CD14-positive monocyte (primary cell): Measurements from ENCODE around the gene TSPAN10. TPM values are rescaled to one million over a fixed set of nuclear protein-coding genes. Genes with fewer than 3 reads are reported as not detected.
A peak's percentile ranks its signal among the peaks of the same experiment; 100 is the strongest.

Experiments used
- DNase-seq, 3 donors: peaks; one replicate each; pipeline ENCODE4 v3.0.0-alpha.2; 2011 to 2022
- H2AFZ ChIP-seq: 2 replicates; pipeline ENCODE4 v1.6.0; 2012; ENCODE audit warnings: mild to moderate bottlenecking, low read depth, low read length, inconsistent platforms; ENCODE audit not compliant: insufficient read depth, poor library complexity, severe bottlenecking
- H3K27ac ChIP-seq, 2 donors: 1 replicate in 1 of 2; 2 replicates in 1 of 2; pipeline ENCODE4 v1.5.1; 2012 to 2013; ENCODE audit warnings: low read length in 2 of 2, control low read depth in 1 of 2, inconsistent platforms in 1 of 2, low read depth in 1 of 2, mild to moderate bottlenecking in 1 of 2
- H3K27me3 ChIP-seq, 2 donors: one replicate each; pipeline versions ENCODE4 v1.6.0 to v1.6.1; 2011 to 2013; ENCODE audit warnings: low read length in 2 of 2; ENCODE audit not compliant: control insufficient read depth in 2 of 2, insufficient read depth in 2 of 2
- H3K36me3 ChIP-seq, 2 donors: replicated peaks in 1 of 2; 1 replicate in 1 of 2; 2 replicates in 1 of 2; pipeline versions ENCODE4 v1.5.1 to v1.6.1; 2012 to 2013; ENCODE audit warnings: low read length in 2 of 2, control low read depth in 1 of 2, inconsistent platforms in 1 of 2, mild to moderate bottlenecking in 1 of 2; ENCODE audit not compliant: insufficient read depth in 2 of 2, control insufficient read depth in 1 of 2
- H3K4me1 ChIP-seq, 2 donors: 1 replicate in 1 of 2; 2 replicates in 1 of 2; pipeline versions ENCODE4 v1.5.1 to v1.6.1; 2012 to 2013; ENCODE audit warnings: low read length in 2 of 2, control low read depth in 1 of 2, inconsistent platforms in 1 of 2, mild to moderate bottlenecking in 1 of 2, moderate library complexity in 1 of 2; ENCODE audit not compliant: insufficient read depth in 2 of 2, control insufficient read depth in 1 of 2
- H3K4me2 ChIP-seq: replicated peaks from 2 replicates; pipeline ENCODE3; 2012; ENCODE audit warnings: low read length, moderate library complexity, mild to moderate bottlenecking; ENCODE audit not compliant: poor library complexity, severe bottlenecking; ENCODE audit errors: extremely low read depth
- H3K4me3 ChIP-seq, 3 experiments: fragments of 200-600 bp in 1 of 3; sonication (generic) in 1 of 3; replicated peaks in 1 of 3; 1 replicate in 2 of 3; 2 replicates in 1 of 3; pipeline ENCODE4 v1.5.1; 2011 to 2013; ENCODE audit warnings: low read length in 3 of 3, mild to moderate bottlenecking in 3 of 3, control low read depth in 2 of 3, low read depth in 2 of 3, inconsistent platforms in 1 of 3, moderate library complexity in 1 of 3
- H3K79me2 ChIP-seq: 2 replicates; pipeline ENCODE4 v1.6.0; 2012; ENCODE audit warnings: mild to moderate bottlenecking, control low read depth, inconsistent platforms, low read length, moderate library complexity; ENCODE audit not compliant: insufficient read depth
- H3K9ac ChIP-seq: 2 replicates; pipeline ENCODE4 v1.6.0; 2017; ENCODE audit warnings: low read length, mild to moderate bottlenecking; ENCODE audit not compliant: insufficient read depth, poor library complexity, severe bottlenecking
- H3K9me3 ChIP-seq, 2 donors: replicated peaks in 1 of 2; 1 replicate in 1 of 2; 2 replicates in 1 of 2; pipeline versions ENCODE4 v1.5.1 to v1.6.1; 2012 to 2013; ENCODE audit warnings: low read length in 2 of 2, control low read depth in 1 of 2; ENCODE audit not compliant: control insufficient read depth in 1 of 2, insufficient read depth in 1 of 2
- H4K20me1 ChIP-seq: 2 replicates; pipeline ENCODE4 v1.6.0; 2012; ENCODE audit warnings: mild to moderate bottlenecking, low read length, control low read depth, moderate library complexity; ENCODE audit not compliant: insufficient read depth
- H3K27ac Mint-ChIP-seq, 7 donors: one replicate each; pipeline ENCODE4 v1.8.0; 2020; ENCODE audit warnings: mild to moderate bottlenecking in 7 of 7, mixed read lengths in 7 of 7, moderate library complexity in 6 of 7, inconsistent platforms in 2 of 7
- H3K27me3 Mint-ChIP-seq, 3 donors: one replicate each; pipeline ENCODE4 v1.8.0; 2021 to 2022; ENCODE audit warnings: low read depth in 3 of 3, mild to moderate bottlenecking in 3 of 3, mixed read lengths in 3 of 3, moderate library complexity in 3 of 3, inconsistent platforms in 1 of 3
- H3K36me3 Mint-ChIP-seq, 2 donors: one replicate each; pipeline ENCODE4 v1.8.0; 2020; ENCODE audit warnings: mixed read lengths in 2 of 2, inconsistent platforms in 1 of 2, mild to moderate bottlenecking in 1 of 2
- H3K4me1 Mint-ChIP-seq: one replicate; pipeline ENCODE4 v1.8.0; 2020; ENCODE audit warnings: mild to moderate bottlenecking, mixed read lengths
- H3K4me3 Mint-ChIP-seq, 2 donors: one replicate each; pipeline ENCODE4 v1.8.0; 2020; ENCODE audit warnings: mild to moderate bottlenecking in 2 of 2, mixed read lengths in 2 of 2, moderate library complexity in 1 of 2
- H3K9me3 Mint-ChIP-seq, 7 donors: one replicate each; pipeline ENCODE4 v1.8.0; 2020 to 2022; ENCODE audit warnings: mixed read lengths in 7 of 7, mild to moderate bottlenecking in 6 of 7, moderate library complexity in 6 of 7, inconsistent platforms in 2 of 7
- WGBS: methylation state at CpG from one replicate; pipeline ENCODE4 v1.1.5; 2013; ENCODE audit warnings: missing lambda C conversion rate; ENCODE audit not compliant: insufficient coverage; 5-methylcytosine and 5-hydroxymethylcytosine counted together
- intact Hi-C, 2 donors: fragments of 100-400 bp; cut with micrococcal nuclease; formaldehyde crosslinking; loops; one replicate each; pipeline versions ENCODE4 v1.15.0 to v1.15.1; 2023
- polyA plus RNA-seq, 3 donors: library from polyadenylated mRNA; depleted of rRNA in 1 of 3; unstranded in 2 of 3; stranded (reverse) in 1 of 3; fragments of 300-500 nt in 2 of 3; fragments of >200 nt in 1 of 3; fragmentation: Illumina TruSeq in 2 of 3; gene quantifications; 1 replicate in 2 of 3; 2 replicates in 1 of 3; pipeline ENCODE4 v1.2.3, GENCODE V29; 2012 to 2021
- TF ChIP-seq, protein P1 (sequence below): fragments of 200-600 bp; IDR thresholded peaks from one replicate; pipeline ENCODE4 v1.8.0; 2022; ENCODE audit warnings: antibody characterized with exemption, mild to moderate bottlenecking

TSPAN10 gene
- polyA plus RNA-seq, 3 donors = not detected

DNA sequence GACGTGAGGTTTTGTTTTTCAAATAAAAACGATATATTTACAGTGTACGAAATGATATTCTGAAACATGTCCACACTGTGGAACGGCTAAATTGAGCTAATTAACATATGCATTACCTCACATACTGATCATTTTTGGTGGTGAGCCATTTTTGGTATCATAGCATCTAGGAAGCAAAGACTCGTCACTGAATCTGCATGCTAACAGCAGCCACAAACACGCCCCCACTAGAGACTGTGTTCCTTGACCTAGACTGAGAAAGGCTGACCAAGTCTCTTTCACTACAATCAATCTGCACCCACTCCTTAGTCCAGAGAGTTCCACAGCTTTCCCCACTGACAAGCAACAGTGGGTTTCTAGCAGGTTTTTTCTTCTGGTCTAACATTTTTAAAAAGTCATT is 29.6 kb upstream of the TSPAN10 start:
- H2AFZ ChIP-seq = no peak overlapping the region
- intact Hi-C loops = no loop called here
- H4K20me1 ChIP-seq = peaks cover 14% of the 10 kb centered on the region
- TF ChIP-seq, protein P1, sequence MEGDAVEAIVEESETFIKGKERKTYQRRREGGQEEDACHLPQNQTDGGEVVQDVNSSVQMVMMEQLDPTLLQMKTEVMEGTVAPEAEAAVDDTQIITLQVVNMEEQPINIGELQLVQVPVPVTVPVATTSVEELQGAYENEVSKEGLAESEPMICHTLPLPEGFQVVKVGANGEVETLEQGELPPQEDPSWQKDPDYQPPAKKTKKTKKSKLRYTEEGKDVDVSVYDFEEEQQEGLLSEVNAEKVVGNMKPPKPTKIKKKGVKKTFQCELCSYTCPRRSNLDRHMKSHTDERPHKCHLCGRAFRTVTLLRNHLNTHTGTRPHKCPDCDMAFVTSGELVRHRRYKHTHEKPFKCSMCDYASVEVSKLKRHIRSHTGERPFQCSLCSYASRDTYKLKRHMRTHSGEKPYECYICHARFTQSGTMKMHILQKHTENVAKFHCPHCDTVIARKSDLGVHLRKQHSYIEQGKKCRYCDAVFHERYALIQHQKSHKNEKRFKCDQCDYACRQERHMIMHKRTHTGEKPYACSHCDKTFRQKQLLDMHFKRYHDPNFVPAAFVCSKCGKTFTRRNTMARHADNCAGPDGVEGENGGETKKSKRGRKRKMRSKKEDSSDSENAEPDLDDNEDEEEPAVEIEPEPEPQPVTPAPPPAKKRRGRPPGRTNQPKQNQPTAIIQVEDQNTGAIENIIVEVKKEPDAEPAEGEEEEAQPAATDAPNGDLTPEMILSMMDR = no peak
- H3K27ac ChIP-seq = peak overlapping the region in 1 of 2 donors; percentile 62
- Mint-ChIP-seq H3K4me3 (no peak overlapping the region), H3K36me3 (peaks cover 62 to 89% of the 10 kb centered on the region in 2 donors), H3K27ac (no peak overlapping the region), H3K27me3 (no peaks in the 10 kb centered on the region), H3K9me3 (no peaks in the 10 kb centered on the region), H3K4me1 (peaks cover 39% of the 10 kb centered on the region)
- no peaks in the 10 kb centered on the region for H3K27me3 ChIP-seq
- 92% methylated on average over 2 of the region's 6 CpGs for WGBS
- H3K4me1 ChIP-seq = peaks cover 34 to 42% of the 10 kb centered on the region in 2 donors
- no peak overlapping the region for H3K9ac ChIP-seq
- H3K36me3 ChIP-seq = peaks cover 58 to 91% of the 10 kb centered on the region in 2 donors
- H3K4me2 ChIP-seq = no peak overlapping the region
- no peak overlapping the region for H3K4me3 ChIP-seq
- H3K9me3 ChIP-seq = no peaks in the 10 kb centered on the region
- no peak for DNase-seq
- peaks cover 25% of the 10 kb centered on the region for H3K79me2 ChIP-seq

- intact Hi-C loops = no loop called here
- 100% methylated on average over 3 of the region's 4 CpGs for WGBS
- H3K36me3 Mint-ChIP-seq = peaks cover 66 to 90% of the 10 kb centered on the region in 2 donors
- TF ChIP-seq, protein P1 = no peak
- H3K4me1 Mint-ChIP-seq = peaks cover 39% of the 10 kb centered on the region
- Histone ChIP-seq H3K27ac (peak overlapping the region; percentile 1 to 62), H3K9me3 (no peaks in the 10 kb centered on the region), H3K4me3 (no peak overlapping the region), H3K4me1 (peaks cover 34 to 42% of the 10 kb centered on the region in 2 donors), H2AFZ (no peak overlapping the region), H3K9ac (peak overlapping the region; percentile 13), H3K4me2 (no peak overlapping the region), H3K27me3 (no peaks in the 10 kb centered on the region), H3K79me2 (peaks cover 31% of the 10 kb centered on the region), H3K36me3 (peaks cover 61 to 91% of the 10 kb centered on the region in 2 donors), H4K20me1 (peaks cover 21% of the 10 kb centered on the region)
- H3K27me3 Mint-ChIP-seq = no peaks in the 10 kb centered on the region
- no peaks in the 10 kb centered on the region for H3K9me3 Mint-ChIP-seq
- peak overlapping the region in 2 of 7 donors; percentile 3 to 10 for H3K27ac Mint-ChIP-seq
- no peak overlapping the region for H3K4me3 Mint-ChIP-seq
- DNase-seq = no peak
Measured at GRCh38 chr17:81608082-81608481, 28.9 kb upstream of the TSPAN10 start.
